ENCODE data around the gene PROS1. TPM values are rescaled to one million over a fixed set of nuclear protein-coding genes. Genes with fewer than 3 reads are reported as not detected.

PROS1 gene
- total and polyA plus RNA-seq, 2 experiments from 2014 or later = 58.7 to 115 TPM

Small RNAs within 50 kb of the gene (small RNA-seq; reads per million reads assigned to genes)
- gene RF00019 (not detected), gene RNU6-488P (not detected), gene RNU6-511P (not detected)

Other genes with a start within 250 kb of the PROS1 start
- 10.0 and 10.4 TPM in 2 replicates for gene ARL13B, start 6.3 kb upstream of the PROS1 start, total RNA-seq
- gene ARL13B, start 6.3 kb upstream of the PROS1 start, polyA plus RNA-seq = 6.2 and 11.1 TPM in 2 replicates
- gene STX19, start 54.7 kb upstream of the PROS1 start, total RNA-seq = 0.16 and 0.47 TPM in 2 replicates
- 0.12 TPM in 1 of 2 replicates, not detected in the other for gene STX19, start 54.7 kb upstream of the PROS1 start, polyA plus RNA-seq
- 7.3 and 7.9 TPM in 2 replicates for gene DHFR2, start 89.0 kb upstream of the PROS1 start, total RNA-seq
- gene DHFR2, start 89.0 kb upstream of the PROS1 start, polyA plus RNA-seq = 3.9 and 6.5 TPM in 2 replicates
- 9.0 and 9.6 TPM in 2 replicates for gene NSUN3, start 89.2 kb upstream of the PROS1 start, total RNA-seq
- gene NSUN3, start 89.2 kb upstream of the PROS1 start, polyA plus RNA-seq = 4.5 and 5.6 TPM in 2 replicates

Measured in hepatocyte (in vitro differentiated cells).